ENCODE measurements around the gene NOS1AP. TPM values are rescaled to one million over a fixed set of nuclear protein-coding genes. Genes with fewer than 3 reads are reported as not detected.

Gene NOS1AP
- total RNA-seq, 4 donors from 2014 or later: 1.1 to 3.5 (median 2.6) TPM

- 91 to 93% methylated on average over 2 of the region's 2 CpGs for WGBS, 2 donors
- intact Hi-C loops (cut with DNase I; ENCODE audit: low total_unique reads): no loop called here
- no peak for TF ChIP-seq POLR2A (IDR thresholded peaks at IDR 0.05)
- no peak for TF ChIP-seq CTCF (IDR thresholded peaks at IDR 0.05)
- no peak overlapping the region for H3K4me3 ChIP-seq (ENCODE audit: low read depth, poor library complexity, severe bottlenecking)
- DNase-seq (ENCODE audit: low spot score in 2 of 2): no peak
Measured at GRCh38 chr1:162094723-162095122, 25.2 kb downstream of the NOS1AP start.

- WGBS, 2 donors: 58 to 72% methylated on average over 3 of the region's 3 CpGs
- H3K4me3 ChIP-seq (ENCODE audit: low read depth, poor library complexity, severe bottlenecking): no peak overlapping the region
- intact Hi-C loops (cut with DNase I; ENCODE audit: low total_unique reads): no loop called here
- DNase-seq (ENCODE audit: low spot score in 2 of 2): no peak
- TF ChIP-seq POLR2A (IDR thresholded peaks at IDR 0.05) (no peak), CTCF (IDR thresholded peaks at IDR 0.05) (no peak)
Measured at GRCh38 chr1:162107911-162108310, 38.4 kb downstream of the NOS1AP start.

- H3K4me3 ChIP-seq (ENCODE audit: low read depth, poor library complexity, severe bottlenecking): no peak overlapping the region
- no peak for DNase-seq (ENCODE audit: low spot score in 2 of 2)
- intact Hi-C loops (cut with DNase I; ENCODE audit: low total_unique reads): no loop called here
- TF ChIP-seq POLR2A (IDR thresholded peaks at IDR 0.05) (no peak), CTCF (IDR thresholded peaks at IDR 0.05) (no peak)
Measured at GRCh38 chr1:162108426-162108825, 38.9 kb downstream of the NOS1AP start.

- DNase-seq (ENCODE audit: low spot score in 2 of 2): no peak
- H3K4me3 ChIP-seq (ENCODE audit: low read depth, poor library complexity, severe bottlenecking): no peak overlapping the region
- intact Hi-C loops (cut with DNase I; ENCODE audit: low total_unique reads): no loop called here
- TF ChIP-seq CTCF (IDR thresholded peaks at IDR 0.05): no peak
Measured at GRCh38 chr1:162110910-162111309, 41.4 kb downstream of the NOS1AP start.

- 75 to 77% methylated on average over 4 of the region's 4 CpGs for WGBS, 2 donors
- TF ChIP-seq CTCF (IDR thresholded peaks at IDR 0.05): no peak
- no peak for TF ChIP-seq POLR2A (IDR thresholded peaks at IDR 0.05)
- H3K4me3 ChIP-seq (ENCODE audit: low read depth, poor library complexity, severe bottlenecking): no peak overlapping the region
- intact Hi-C loops (cut with DNase I; ENCODE audit: low total_unique reads): no loop called here
- no peak for DNase-seq (ENCODE audit: low spot score in 2 of 2)
Measured at GRCh38 chr1:162111572-162111971, 42.1 kb downstream of the NOS1AP start.

- DNase-seq (ENCODE audit: low spot score in 2 of 2): no peak
- TF ChIP-seq POLR2A (IDR thresholded peaks at IDR 0.05) (no peak), CTCF (IDR thresholded peaks at IDR 0.05) (no peak)
- intact Hi-C loops (cut with DNase I; ENCODE audit: low total_unique reads): no loop called here
- 62 to 78% methylated on average over 6 of the region's 6 CpGs for WGBS, 2 donors
- no peak overlapping the region for H3K4me3 ChIP-seq (ENCODE audit: low read depth, poor library complexity, severe bottlenecking)
Measured at GRCh38 chr1:162113419-162113818, 43.9 kb downstream of the NOS1AP start.

Data from lower leg skin (tissue), 4 donors.